GM12874 (cell line): ENCODE measurements around the gene KCTD16.

ENCODE experiments used
- TF ChIP-seq, protein P1 (sequence below): IDR thresholded peaks from 2 replicates; pipeline ENCODE4 v1.5.1; 2011; ENCODE audit warnings: low read depth, mild to moderate bottlenecking, control low read depth, low read length, moderate library complexity; ENCODE audit not compliant: insufficient read depth

The KCTD16 gene

GRCh38 chr5:144378681-144379080 lies 208.0 kb downstream of the KCTD16 start:
- TF ChIP-seq, protein P1, sequence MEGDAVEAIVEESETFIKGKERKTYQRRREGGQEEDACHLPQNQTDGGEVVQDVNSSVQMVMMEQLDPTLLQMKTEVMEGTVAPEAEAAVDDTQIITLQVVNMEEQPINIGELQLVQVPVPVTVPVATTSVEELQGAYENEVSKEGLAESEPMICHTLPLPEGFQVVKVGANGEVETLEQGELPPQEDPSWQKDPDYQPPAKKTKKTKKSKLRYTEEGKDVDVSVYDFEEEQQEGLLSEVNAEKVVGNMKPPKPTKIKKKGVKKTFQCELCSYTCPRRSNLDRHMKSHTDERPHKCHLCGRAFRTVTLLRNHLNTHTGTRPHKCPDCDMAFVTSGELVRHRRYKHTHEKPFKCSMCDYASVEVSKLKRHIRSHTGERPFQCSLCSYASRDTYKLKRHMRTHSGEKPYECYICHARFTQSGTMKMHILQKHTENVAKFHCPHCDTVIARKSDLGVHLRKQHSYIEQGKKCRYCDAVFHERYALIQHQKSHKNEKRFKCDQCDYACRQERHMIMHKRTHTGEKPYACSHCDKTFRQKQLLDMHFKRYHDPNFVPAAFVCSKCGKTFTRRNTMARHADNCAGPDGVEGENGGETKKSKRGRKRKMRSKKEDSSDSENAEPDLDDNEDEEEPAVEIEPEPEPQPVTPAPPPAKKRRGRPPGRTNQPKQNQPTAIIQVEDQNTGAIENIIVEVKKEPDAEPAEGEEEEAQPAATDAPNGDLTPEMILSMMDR = no peak

GRCh38 chr5:144385597-144385996 lies 214.9 kb downstream of the KCTD16 start:
- TF ChIP-seq, protein P1 = no peak

GRCh38 chr5:144386315-144386714 lies 215.6 kb downstream of the KCTD16 start:
- TF ChIP-seq, protein P1 = no peak

- TF ChIP-seq, protein P1 = no peak
These were observed 219.5 kb downstream of the KCTD16 start for GRCh38 chr5:144390133-144390532.

DNA sequence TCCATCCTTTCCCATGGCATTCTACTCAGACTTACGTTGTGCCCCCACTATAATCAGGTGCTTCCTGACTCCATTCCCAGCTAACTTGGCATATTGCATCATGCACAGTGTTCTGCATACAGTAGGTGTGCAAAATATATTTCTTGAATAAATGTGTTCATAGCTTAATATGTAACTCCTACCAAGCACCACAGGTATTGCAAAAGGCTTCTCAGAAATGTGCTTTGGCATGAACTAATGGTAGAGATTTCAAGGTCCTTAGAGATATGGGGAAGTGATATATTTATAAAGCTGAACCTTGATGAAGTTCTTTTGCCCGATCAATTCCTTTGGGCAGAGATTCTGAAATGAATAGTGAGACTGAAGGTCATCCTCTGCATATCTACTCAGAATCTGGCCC lies 220.4 kb downstream of the KCTD16 start:
- TF ChIP-seq, protein P1 = no peak

DNA sequence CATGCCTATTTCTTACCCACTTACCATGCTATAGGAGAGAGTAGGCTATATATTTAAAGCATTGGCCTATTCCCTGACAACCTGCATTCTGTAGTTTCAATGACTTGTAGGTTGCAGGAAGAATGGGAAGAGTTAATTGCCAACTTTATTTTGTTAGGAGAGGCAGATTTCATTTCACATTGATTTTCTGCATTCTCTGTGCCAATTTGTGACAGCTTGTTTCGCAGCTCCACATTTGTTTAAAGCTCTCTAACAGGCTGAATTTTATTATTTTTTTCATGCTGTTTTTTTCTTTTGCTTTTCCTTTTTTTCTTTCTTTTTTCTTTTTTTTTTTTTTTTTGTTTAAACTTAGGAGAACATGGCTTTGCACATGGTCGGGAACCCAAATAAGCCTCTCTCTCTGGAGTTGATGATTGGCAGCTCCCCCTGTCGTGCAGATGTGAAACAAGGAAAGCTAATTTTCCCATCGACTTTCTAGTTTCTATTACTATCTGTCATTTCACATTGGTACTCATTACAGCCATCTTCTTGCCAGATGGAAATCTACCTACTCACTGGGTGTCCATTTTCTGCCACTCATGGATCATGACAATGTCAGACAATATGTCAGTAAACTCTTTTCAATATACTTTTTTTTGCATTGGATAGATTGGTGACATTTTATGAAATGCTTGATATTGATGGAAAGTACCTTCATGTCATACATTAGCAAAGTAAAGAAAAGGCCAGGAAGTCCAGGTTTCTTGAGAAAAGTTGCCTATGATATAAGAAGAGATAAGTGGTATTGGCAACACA lies 223.2 kb downstream of the KCTD16 start:
- TF ChIP-seq, protein P1 = no peak

- TF ChIP-seq, protein P1 = no peak
These were observed 225.0 kb downstream of the KCTD16 start for GRCh38 chr5:144395704-144396103.
